CD4-positive, alpha-beta T cell (primary cell): Measurements from ENCODE around the gene NELFB. TPM values are rescaled to one million over a fixed set of nuclear protein-coding genes. Genes with fewer than 3 reads are reported as not detected.

Source experiments
- ATAC-seq: fragments of 200-7000 bp; cut with Tn5 transposase; one replicate; pipeline ENCODE4 v1.10.0; 2022; ENCODE audit warnings: mild to moderate bottlenecking; ENCODE audit not compliant: poor library complexity
- CTCF ChIA-PET: fragments of 350-600 bp; sonication (Branson Sonifier 250); formaldehyde crosslinking; loops from one replicate; lab custom pipeline; 2021; ENCODE audit warnings: antibody characterized with exemption, inconsistent platforms; lab: Charles Lee
- POLR2A ChIA-PET: fragments of 350-600 bp; sonication (Branson Sonifier 250); formaldehyde crosslinking; loops from one replicate; lab custom pipeline; 2021; ENCODE audit warnings: antibody characterized with exemption, inconsistent platforms; lab: Charles Lee
- DNase-seq, 14 experiments: peaks; one replicate each; pipeline ENCODE4 v3.0.0-alpha.2; 2013 to 2020; ENCODE audit warnings: mixed read lengths in 2 of 14
- H3K27ac ChIP-seq, 2 donors: one replicate each; pipeline versions ENCODE4 v1.5.1 to v1.7.0; 2013; ENCODE audit warnings: low read length in 2 of 2, low read depth in 1 of 2, mild to moderate bottlenecking in 1 of 2
- H3K27me3 ChIP-seq, 2 experiments: 1 replicate in 1 of 2; 2 replicates in 1 of 2; pipeline versions ENCODE4 v1.6.1 to v1.7.0; 2013; ENCODE audit warnings: low read length in 2 of 2, control low read depth in 1 of 2, mild to moderate bottlenecking in 1 of 2, moderate library complexity in 1 of 2; ENCODE audit not compliant: insufficient read depth in 2 of 2, control insufficient read depth in 1 of 2
- H3K36me3 ChIP-seq: one replicate; pipeline ENCODE4 v1.6.1; 2013; ENCODE audit warnings: low read length, control low read depth; ENCODE audit not compliant: insufficient read depth
- H3K4me1 ChIP-seq: one replicate; pipeline ENCODE4 v1.6.1; 2013; ENCODE audit warnings: low read length, control low read depth; ENCODE audit not compliant: insufficient read depth
- H3K4me3 ChIP-seq: one replicate; pipeline ENCODE4 v1.5.1; 2013; ENCODE audit warnings: mild to moderate bottlenecking, low read length, moderate library complexity
- H3K9me3 ChIP-seq, 2 experiments: 1 replicate in 1 of 2; 2 replicates in 1 of 2; pipeline versions ENCODE4 v1.6.1 to v1.7.0; 2013; ENCODE audit warnings: low read length in 2 of 2, mild to moderate bottlenecking in 2 of 2, control low read depth in 1 of 2, moderate library complexity in 1 of 2; ENCODE audit not compliant: control insufficient read depth in 1 of 2, insufficient read depth in 1 of 2
- H3K27ac Mint-ChIP-seq: one replicate; pipeline ENCODE4 v1.8.0; 2020; ENCODE audit warnings: mixed read lengths
- H3K27me3 Mint-ChIP-seq: one replicate; pipeline ENCODE4 v1.8.0; 2021; ENCODE audit warnings: mixed read lengths
- H3K36me3 Mint-ChIP-seq: one replicate; pipeline ENCODE4 v1.8.0; 2021; ENCODE audit warnings: low read depth, mixed read lengths
- H3K4me1 Mint-ChIP-seq: one replicate; pipeline ENCODE4 v1.8.0; 2021; ENCODE audit warnings: low read depth, mixed read lengths
- H3K4me3 Mint-ChIP-seq: one replicate; pipeline ENCODE4 v1.8.0; 2020; ENCODE audit warnings: mild to moderate bottlenecking, mixed read lengths
- H3K9me3 Mint-ChIP-seq: one replicate; pipeline ENCODE4 v1.8.0; 2020; ENCODE audit warnings: mixed read lengths
- intact Hi-C, 2 experiments: fragments of 100-400 bp; cut with DNase I in 1 of 2; cut with micrococcal nuclease in 1 of 2; formaldehyde crosslinking; loops; one replicate each; pipeline versions ENCODE4 v1.15.1 to v1.9.0; 2023 to 2025; cut with DNase I, micrococcal nuclease
- total RNA-seq, 174 experiments: library from RNA in 2 of 174; stranded (reverse) in 2 of 174; gene quantifications; one replicate each; pipeline ENCODE4 v1.2.3 and lab custom pipeline; 2021 to 2026
- TF ChIP-seq, protein P1 (sequence below): fragments of 200-600 bp; IDR thresholded peaks from one replicate; pipeline ENCODE4 v1.8.0; 2022; ENCODE audit warnings: antibody characterized with exemption, mild to moderate bottlenecking

Gene NELFB
- total RNA-seq, 2 experiments from 2014 or later = 20.7 to 21.2 TPM

- Histone ChIP-seq H3K36me3 (no peaks in the 10 kb centered on the region), H3K9me3 (peaks cover 0 to 7% of the 10 kb centered on the region in 2 experiments), H3K4me1 (peaks cover 49% of the 10 kb centered on the region), H3K4me3 (peak overlapping the region; percentile 30), H3K27me3 (peaks cover 26 to 34% of the 10 kb centered on the region in 2 experiments), H3K27ac (no peak overlapping the region)
- Mint-ChIP-seq H3K4me1 (peaks cover 11% of the 10 kb centered on the region), H3K4me3 (no peak overlapping the region), H3K27me3 (peaks cover 8% of the 10 kb centered on the region), H3K36me3 (no peaks in the 10 kb centered on the region), H3K9me3 (no peaks in the 10 kb centered on the region), H3K27ac (no peak overlapping the region)
- TF ChIP-seq, protein P1, sequence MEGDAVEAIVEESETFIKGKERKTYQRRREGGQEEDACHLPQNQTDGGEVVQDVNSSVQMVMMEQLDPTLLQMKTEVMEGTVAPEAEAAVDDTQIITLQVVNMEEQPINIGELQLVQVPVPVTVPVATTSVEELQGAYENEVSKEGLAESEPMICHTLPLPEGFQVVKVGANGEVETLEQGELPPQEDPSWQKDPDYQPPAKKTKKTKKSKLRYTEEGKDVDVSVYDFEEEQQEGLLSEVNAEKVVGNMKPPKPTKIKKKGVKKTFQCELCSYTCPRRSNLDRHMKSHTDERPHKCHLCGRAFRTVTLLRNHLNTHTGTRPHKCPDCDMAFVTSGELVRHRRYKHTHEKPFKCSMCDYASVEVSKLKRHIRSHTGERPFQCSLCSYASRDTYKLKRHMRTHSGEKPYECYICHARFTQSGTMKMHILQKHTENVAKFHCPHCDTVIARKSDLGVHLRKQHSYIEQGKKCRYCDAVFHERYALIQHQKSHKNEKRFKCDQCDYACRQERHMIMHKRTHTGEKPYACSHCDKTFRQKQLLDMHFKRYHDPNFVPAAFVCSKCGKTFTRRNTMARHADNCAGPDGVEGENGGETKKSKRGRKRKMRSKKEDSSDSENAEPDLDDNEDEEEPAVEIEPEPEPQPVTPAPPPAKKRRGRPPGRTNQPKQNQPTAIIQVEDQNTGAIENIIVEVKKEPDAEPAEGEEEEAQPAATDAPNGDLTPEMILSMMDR = peak; percentile 60
- intact Hi-C loops = loop anchor here in 1 of 2 experiments (2.0 to 5.0 kb wide), 2 partner anchors 104 to 160 kb away; no protein-coding TSS in a partner anchor
- POLR2A ChIA-PET = interaction anchor here (0.7 to 2.2 kb wide), 11 partner anchors 10 to 216 kb away, joined by 3 to 11 read pairs (median 4); partner anchors contain the start of genes EXD3, MAN1B1, NELFB and NOXA1
- DNase-seq (peak in 1 of 14 experiments; percentile 33), ATAC-seq (peak; percentile 25)
- CTCF ChIA-PET = interaction anchor here (0.8 to 1.7 kb wide), 5 partner anchors 42 to 216 kb away, joined by 3 to 5 read pairs (median 3); partner anchors contain the start of gene MAN1B1
Measured at GRCh38 chr9:137302449-137303150, 47.5 kb downstream of the NELFB start.

GRCh38 chr9:137303151-137303892, 48.2 kb downstream of the NELFB start:
- Histone ChIP-seq H3K27ac (no peak overlapping the region), H3K9me3 (peaks cover 0 to 3% of the 10 kb centered on the region in 2 experiments), H3K4me3 (no peak overlapping the region), H3K4me1 (peaks cover 49% of the 10 kb centered on the region), H3K36me3 (no peaks in the 10 kb centered on the region), H3K27me3 (peaks cover 21 to 27% of the 10 kb centered on the region in 2 experiments)
- peak overlapping the region; percentile 20 for H3K4me3 Mint-ChIP-seq
- H3K4me1 Mint-ChIP-seq = peaks cover 11% of the 10 kb centered on the region
- ATAC-seq (no peak), DNase-seq (peak in 2 of 14 experiments; percentile 32 to 36)
- no peaks in the 10 kb centered on the region for H3K9me3 Mint-ChIP-seq
- intact Hi-C loops = loop anchor here in 1 of 2 experiments (2.0 to 5.0 kb wide), 2 partner anchors 103 to 159 kb away; no protein-coding TSS in a partner anchor
- H3K36me3 Mint-ChIP-seq = no peaks in the 10 kb centered on the region
- peaks cover 8% of the 10 kb centered on the region for H3K27me3 Mint-ChIP-seq
- TF ChIP-seq, protein P1 = no peak
- H3K27ac Mint-ChIP-seq = no peak overlapping the region
- POLR2A ChIA-PET = interaction anchor here (2.1 to 2.2 kb wide), 2 partner anchors 26 to 84 kb away, joined by 6 to 11 read pairs; partner anchors contain the start of gene TOR4A
- CTCF ChIA-PET = interaction anchor here (1.7 kb wide), 1 partner anchor 217 kb away, joined by 4 read pairs; the partner anchor contains the start of gene MAN1B1

GRCh38 chr9:137303893-137304382, 48.8 kb downstream of the NELFB start:
- POLR2A ChIA-PET = no interaction called here

More at GRCh38 chr9:137303893-137304382, 48.8 kb downstream of the NELFB start:
- no peaks in the 10 kb centered on the region for H3K36me3 Mint-ChIP-seq
- no peaks in the 10 kb centered on the region for H3K36me3 ChIP-seq
- intact Hi-C loops = loop anchor here in 1 of 2 experiments (2.0 to 5.0 kb wide), 2 partner anchors 103 to 158 kb away; no protein-coding TSS in a partner anchor
- DNase-seq = peak in 2 of 14 experiments; percentile 31 to 40
- H3K27ac ChIP-seq = no peak overlapping the region
- CTCF ChIA-PET = no interaction called here
- H3K27ac Mint-ChIP-seq = no peak overlapping the region
- peaks cover 49% of the 10 kb centered on the region for H3K4me1 ChIP-seq
- peaks cover 14 to 21% of the 10 kb centered on the region in 2 experiments for H3K27me3 ChIP-seq
- peaks cover 11% of the 10 kb centered on the region for H3K4me1 Mint-ChIP-seq
- H3K4me3 ChIP-seq = no peak overlapping the region
- H3K27me3 Mint-ChIP-seq = peaks cover 8% of the 10 kb centered on the region
- ATAC-seq = no peak
- H3K9me3 ChIP-seq = peaks cover 0 to 3% of the 10 kb centered on the region in 2 experiments
- H3K9me3 Mint-ChIP-seq = no peaks in the 10 kb centered on the region
- TF ChIP-seq, protein P1 = no peak
- H3K4me3 Mint-ChIP-seq = peak overlapping the region; percentile 20
